Measurements from ENCODE around the gene KDM7A.

GRCh38 chr7:140039066-140039465 lies 137.7 kb downstream of the KDM7A start:
- TF ChIP-seq CTCF (IDR thresholded peaks at IDR 0.05; ENCODE audit: insufficient read depth, low read length) (no peak), GABPA (IDR thresholded peaks at IDR 0.05; ENCODE audit: low read depth) (no peak), REST (IDR thresholded peaks at IDR 0.05; ENCODE audit: insufficient replicate concordance, low read depth) (no peak), POLR2AphosphoS5 (IDR thresholded peaks at IDR 0.05; ENCODE audit: low read depth) (no peak)
